K562 (cell line): ENCODE measurements around the gene RRAD. TPM values are rescaled to one million over a fixed set of nuclear protein-coding genes. Genes with fewer than 3 reads are reported as not detected.

Experiments
- ATAC-seq: fragments of 200-7000 bp; cut with Tn5 transposase; 3 replicates; pipeline ENCODE4 v1.9.1; 2020; ENCODE audit warnings: moderate library complexity
- BruUV-seq: library from RNA; stranded (reverse); fragments of 400-500 nt; replicated peaks from 2 replicates; lab custom pipeline; 2021; lab: Mats Ljungman, UMichigan
- CTCF ChIA-PET: fragments of 300-600 bp; formaldehyde crosslinking; extraction: SDS; loops from one replicate; lab custom pipeline; 2021; ENCODE audit warnings: low intra/inter-chr PET ratio; lab: Yijun Ruan, JAX
- POLR2A ChIA-PET: fragments of 300-600, 350-650 bp; sonication (Branson Sonifier 250); formaldehyde crosslinking; extraction: SDS; loops from one replicate; lab custom pipeline; 2021; ENCODE audit warnings: antibody characterized with exemption, inconsistent platforms; lab: Yijun Ruan, JAX
- DNase-seq, 4 experiments: peaks; one replicate each; pipeline versions ENCODE4 v3.0.0 to v3.0.0-alpha.2; 2011 to 2018; ENCODE audit warnings: low spot score in 3 of 4, mixed read lengths in 3 of 4; ENCODE audit errors: extremely low read depth in 1 of 4
- FAIRE-seq: peaks from 2 replicates; lab custom pipeline; 2011; peaks lifted over from hg19 to GRCh38; lab: Jason Lieb, UNC
- H2AFZ ChIP-seq: 2 replicates; pipeline ENCODE4 v1.6.0; 2011; ENCODE audit warnings: low read depth, low read length, control low read depth, inconsistent platforms
- H3K27ac ChIP-seq: fragments of 200-600 bp; 3 replicates; pipeline ENCODE4 v1.8.0; 2011; ENCODE audit warnings: low read depth, mild to moderate bottlenecking, control low read depth, inconsistent platforms, low read length, moderate library complexity, mixed read lengths; ENCODE audit errors: extremely low read depth
- H3K27me3 ChIP-seq, 2 experiments: fragments of 300-600 bp in 1 of 2; 2 replicates in 1 of 2; 3 replicates in 1 of 2; pipeline versions ENCODE4 v1.6.0 to v1.8.0; 2011; ENCODE audit warnings: inconsistent platforms in 2 of 2, low read length in 2 of 2, mild to moderate bottlenecking in 1 of 2, mixed read lengths in 1 of 2, moderate library complexity in 1 of 2; ENCODE audit not compliant: control insufficient read depth in 2 of 2, insufficient read depth in 2 of 2
- H3K36me3 ChIP-seq: fragments of 300-600 bp; 3 replicates; pipeline ENCODE4 v1.8.0; 2011; ENCODE audit warnings: mild to moderate bottlenecking, low read length, inconsistent platforms; ENCODE audit not compliant: control insufficient read depth, insufficient read depth
- H3K4me1 ChIP-seq, 2 experiments: fragments of 200-600 bp in 1 of 2; replicated peaks in 1 of 2; 2 replicates in 1 of 2; 3 replicates in 1 of 2; pipeline versions ENCODE4 v1.5.1 to v1.8.0; 2011; ENCODE audit warnings: inconsistent platforms in 2 of 2, low read length in 2 of 2, mild to moderate bottlenecking in 1 of 2, mixed read lengths in 1 of 2, moderate library complexity in 1 of 2; ENCODE audit not compliant: control insufficient read depth in 2 of 2, insufficient read depth in 2 of 2
- H3K4me2 ChIP-seq: 2 replicates; pipeline ENCODE4 v1.6.1; 2011; ENCODE audit warnings: low read length, control low read depth, inconsistent platforms, mixed read lengths; ENCODE audit not compliant: insufficient read depth
- H3K4me3 ChIP-seq: fragments of 200-600 bp; sonication (generic), shearing (Covaris generic); 2 replicates; pipeline ENCODE4 v1.5.1; 2016; ENCODE audit warnings: control low read depth, inconsistent platforms
- H3K79me2 ChIP-seq: fragments of 200-600 bp; 3 replicates; pipeline ENCODE4 v1.8.0; 2011; ENCODE audit warnings: low read length, inconsistent platforms; ENCODE audit not compliant: control insufficient read depth, insufficient read depth
- H3K9ac ChIP-seq, 2 experiments: 2 replicates each; pipeline versions ENCODE4 v1.6.0 to v1.6.1; 2011; ENCODE audit warnings: low read depth in 2 of 2, low read length in 2 of 2, control low read depth in 1 of 2, inconsistent platforms in 1 of 2, mild to moderate bottlenecking in 1 of 2, mixed read lengths in 1 of 2; ENCODE audit not compliant: insufficient read depth in 1 of 2
- H3K9me1 ChIP-seq: one replicate; pipeline ENCODE4 v1.6.0; 2011; ENCODE audit warnings: inconsistent platforms, mild to moderate bottlenecking, low read length, moderate library complexity; ENCODE audit not compliant: control insufficient read depth, insufficient read depth
- H3K9me3 ChIP-seq: replicated peaks from 2 replicates; pipeline ENCODE4 v1.5.1; 2011; ENCODE audit warnings: low read depth, low read length, inconsistent platforms; ENCODE audit not compliant: control insufficient read depth, insufficient read depth
- H4K20me1 ChIP-seq: replicated peaks from 2 replicates; pipeline ENCODE4 v1.6.1; 2011; ENCODE audit warnings: low read length, inconsistent platforms, mixed read lengths; ENCODE audit not compliant: control insufficient read depth, insufficient read depth
- CSDE1 ChIP-seq, 2 experiments: fragments of 450-650 bp; IDR thresholded peaks; 2 replicates each; pipeline ENCODE4 v1.6.1; 2016; ENCODE audit warnings: mild to moderate bottlenecking in 1 of 2
- ESRRB ChIP-seq: fragments of 250-450 bp; sonication (Bioruptor Pico); IDR thresholded peaks from 2 replicates; pipeline ENCODE4 v1.5.0; 2020; ENCODE audit warnings: mild to moderate bottlenecking, moderate library complexity, borderline replicate concordance
- ID3 ChIP-seq, 2 experiments: fragments of 250-450 bp in 1 of 2; fragments of 450-650 bp in 1 of 2; sonication (Bioruptor Pico) in 1 of 2; IDR thresholded peaks; 2 replicates each; pipeline versions ENCODE4 v1.6.1 to v1.8.0; 2016 to 2021; ENCODE audit warnings: mild to moderate bottlenecking in 2 of 2, moderate library complexity in 2 of 2, missing compliant biosample characterization in 1 of 2, missing genetic modification characterization in 1 of 2
- PRDM10 ChIP-seq: fragments of 450-650 bp; IDR thresholded peaks from 2 replicates; pipeline ENCODE4 v1.6.1; 2018; ENCODE audit not compliant: partially characterized antibody
- ZC3H4 ChIP-seq: sonication (generic); formaldehyde crosslinking; IDR thresholded peaks from 2 replicates; pipeline ENCODE4 v1.9.0; 2021; ENCODE audit warnings: missing genetic modification reagents, borderline replicate concordance
- ZFP36 ChIP-seq: fragments of 150-350 bp; IDR thresholded peaks from 2 replicates; pipeline ENCODE4 v1.6.1; 2018; ENCODE audit warnings: low read length, low read depth; ENCODE audit not compliant: partially characterized antibody
- ZNF57 ChIP-seq: fragments of 450-650 bp; formaldehyde crosslinking; IDR thresholded peaks from 2 replicates; pipeline ENCODE4 v1.4.0; 2020; ENCODE audit warnings: mild to moderate bottlenecking, moderate library complexity
- WGBS: fragments of 100-300 bp; shearing (Covaris generic); methylation state at CpG from one replicate; pipeline ENCODE4 v1.1.6; 2016; ENCODE audit warnings: low coverage, mixed read lengths; ENCODE audit not compliant: insufficient coverage; ENCODE audit errors: missing lambda C conversion rate; 5-methylcytosine and 5-hydroxymethylcytosine counted together
- in situ Hi-C: fragments of 300-500 bp; cut with MboI; formaldehyde crosslinking; loops from 4 replicates; pipeline ENCODE4 v1.15.0; 2018; ENCODE audit warnings: inconsistent platforms, mixed read lengths
- intact Hi-C: fragments of 100-400 bp; cut with micrococcal nuclease; formaldehyde crosslinking; loops from 2 replicates; pipeline ENCODE4 v1.14.2; 2022
- polyA plus RNA-seq, 8 experiments: library from polyadenylated mRNA; depleted of rRNA in 4 of 8; stranded (reverse) in 5 of 8; unstranded in 3 of 8; fragments of >200 nt; fragmentation: Nextera tagmentation in 2 of 8; fragmentation: Illumina TruSeq in 1 of 8; extraction: Ambion mirVana in 2 of 8; extraction: Trizol in 1 of 8; gene quantifications; 2 replicates each; pipeline versions ENCODE4 v1.2.1 to v1.2.3, GENCODE V29; 2011 to 2014; ENCODE audit warnings: inconsistent platforms in 1 of 8, missing spikeins in 1 of 8
- total RNA-seq, 7 experiments: library from RNA; depleted of rRNA in 6 of 7; stranded (reverse); fragments of >200 nt in 6 of 7; fragmentation: Illumina TruSeq in 2 of 7; extraction: Trizol in 2 of 7; gene quantifications; 2 replicates each; pipeline versions ENCODE4 v1.2.1 to v1.2.3, GENCODE V29; 2011 to 2021; ENCODE audit warnings: low replicate concordance in 1 of 7
- TF ChIP-seq, protein P1 (sequence below), 2 experiments: fragments of 450-650 bp; IDR thresholded peaks; 2 replicates each; pipeline ENCODE4 v1.6.1; 2018; ENCODE audit warnings: mild to moderate bottlenecking in 2 of 2, low read depth in 1 of 2; ENCODE audit not compliant: partially characterized antibody in 2 of 2

RRAD gene
- total and polyA plus RNA-seq, 9 of the 15 experiments (the other 6 are each of a cell fraction or from before 2014, with no cell fraction given) = 0.09 to 0.20 (median 0.13) TPM; not detected in 5

- no TSS peak for BruUV-seq
- no peak for FAIRE-seq
- H2AFZ ChIP-seq = peak overlapping the region; percentile 74; the same call in 1 of the 2 replicates
- peaks cover 6 to 21% of the 10 kb centered on the region in 2 experiments; a peak in 4 of 5 replicates for H3K4me1 ChIP-seq
- no peaks in the 10 kb centered on the region for H3K79me2 ChIP-seq
- DNase-seq = peak in 1 of 4 experiments; percentile 31
- H3K9me3 ChIP-seq = no peaks in the 10 kb centered on the region
- peaks cover 3% of the 10 kb centered on the region for H3K9me1 ChIP-seq
- no peaks in the 10 kb centered on the region for H3K36me3 ChIP-seq
- intact Hi-C loops (loop anchor here (10.0 kb wide), 1 partner anchor 272 kb away; the partner anchor contains the start of genes FHOD1 and SLC9A5), in situ Hi-C loops (loop anchor here (25.0 kb wide), 2 partner anchors 189 to 439 kb away; partner anchors contain the start of genes B3GNT9, FBXL8, HSF4 and NOL3)
- CTCF ChIA-PET = interaction anchor here (0.9 kb wide), 1 partner anchor 19 kb away, joined by 3 read pairs; no protein-coding TSS in a partner anchor
- H3K27ac ChIP-seq = no peak overlapping the region
- H4K20me1 ChIP-seq = no peaks in the 10 kb centered on the region
- peak overlapping the region; percentile 10 to 70; a peak in 3 of 4 replicates for H3K9ac ChIP-seq
- WGBS = 38% methylated on average over 9 of the region's 9 CpGs
- peak; percentile 30; the same call in 1 of the 3 replicates for ATAC-seq
- POLR2A ChIA-PET = interaction anchor here (0.8 to 1.1 kb wide), 2 partner anchors 12 to 166 kb away, joined by 3 read pairs; partner anchors contain the start of gene CES3
- no peak for TF ChIP-seq CSDE1 (IDR thresholded peaks at IDR 0.05)
- no peak for TF ChIP-seq ZNF57 (CRISPR knock-in tag)
- TF ChIP-seq ZFP36 = peak; percentile 28
- no peak for TF ChIP-seq ID3 (CRISPR knock-in tag; IDR thresholded peaks at IDR 0.05)
- peak; percentile 24; the same call in 1 of the 2 replicates for TF ChIP-seq ID3 (tag; IDR thresholded peaks at IDR 0.05)
- TF ChIP-seq ZC3H4 (CRISPR knock-in tag) = no peak
- TF ChIP-seq, protein P1, sequence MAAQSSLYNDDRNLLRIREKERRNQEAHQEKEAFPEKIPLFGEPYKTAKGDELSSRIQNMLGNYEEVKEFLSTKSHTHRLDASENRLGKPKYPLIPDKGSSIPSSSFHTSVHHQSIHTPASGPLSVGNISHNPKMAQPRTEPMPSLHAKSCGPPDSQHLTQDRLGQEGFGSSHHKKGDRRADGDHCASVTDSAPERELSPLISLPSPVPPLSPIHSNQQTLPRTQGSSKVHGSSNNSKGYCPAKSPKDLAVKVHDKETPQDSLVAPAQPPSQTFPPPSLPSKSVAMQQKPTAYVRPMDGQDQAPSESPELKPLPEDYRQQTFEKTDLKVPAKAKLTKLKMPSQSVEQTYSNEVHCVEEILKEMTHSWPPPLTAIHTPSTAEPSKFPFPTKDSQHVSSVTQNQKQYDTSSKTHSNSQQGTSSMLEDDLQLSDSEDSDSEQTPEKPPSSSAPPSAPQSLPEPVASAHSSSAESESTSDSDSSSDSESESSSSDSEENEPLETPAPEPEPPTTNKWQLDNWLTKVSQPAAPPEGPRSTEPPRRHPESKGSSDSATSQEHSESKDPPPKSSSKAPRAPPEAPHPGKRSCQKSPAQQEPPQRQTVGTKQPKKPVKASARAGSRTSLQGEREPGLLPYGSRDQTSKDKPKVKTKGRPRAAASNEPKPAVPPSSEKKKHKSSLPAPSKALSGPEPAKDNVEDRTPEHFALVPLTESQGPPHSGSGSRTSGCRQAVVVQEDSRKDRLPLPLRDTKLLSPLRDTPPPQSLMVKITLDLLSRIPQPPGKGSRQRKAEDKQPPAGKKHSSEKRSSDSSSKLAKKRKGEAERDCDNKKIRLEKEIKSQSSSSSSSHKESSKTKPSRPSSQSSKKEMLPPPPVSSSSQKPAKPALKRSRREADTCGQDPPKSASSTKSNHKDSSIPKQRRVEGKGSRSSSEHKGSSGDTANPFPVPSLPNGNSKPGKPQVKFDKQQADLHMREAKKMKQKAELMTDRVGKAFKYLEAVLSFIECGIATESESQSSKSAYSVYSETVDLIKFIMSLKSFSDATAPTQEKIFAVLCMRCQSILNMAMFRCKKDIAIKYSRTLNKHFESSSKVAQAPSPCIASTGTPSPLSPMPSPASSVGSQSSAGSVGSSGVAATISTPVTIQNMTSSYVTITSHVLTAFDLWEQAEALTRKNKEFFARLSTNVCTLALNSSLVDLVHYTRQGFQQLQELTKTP (IDR thresholded peaks at IDR 0.05; ENCODE audit: low read depth in 1 of 2, partially characterized antibody in 2 of 2) = no peak
- TF ChIP-seq PRDM10 = peak; percentile 88
- TF ChIP-seq ESRRB (CRISPR knock-in tag) = no peak
- H3K4me2 ChIP-seq = no peak overlapping the region
- peaks cover 6 to 17% of the 10 kb centered on the region in 2 experiments; a peak in 4 of 5 replicates for H3K27me3 ChIP-seq
- no peak overlapping the region for H3K4me3 ChIP-seq
These were observed 47.6 kb upstream of the RRAD start for GRCh38 chr16:66972983-66973382.
